Stimulated activated CD4-positive, alpha-beta T cell treated with anti-CD3 and anti-CD28 coated beads, Interleukin-4, amount 100 ng/mL, for 4 hours (primary cell): ENCODE data around the gene INF2.

Experiments
- DNase-seq, 2 experiments: peaks; one replicate each; pipeline ENCODE4 v3.0.0-alpha.2; 2020

INF2 gene

DNA sequence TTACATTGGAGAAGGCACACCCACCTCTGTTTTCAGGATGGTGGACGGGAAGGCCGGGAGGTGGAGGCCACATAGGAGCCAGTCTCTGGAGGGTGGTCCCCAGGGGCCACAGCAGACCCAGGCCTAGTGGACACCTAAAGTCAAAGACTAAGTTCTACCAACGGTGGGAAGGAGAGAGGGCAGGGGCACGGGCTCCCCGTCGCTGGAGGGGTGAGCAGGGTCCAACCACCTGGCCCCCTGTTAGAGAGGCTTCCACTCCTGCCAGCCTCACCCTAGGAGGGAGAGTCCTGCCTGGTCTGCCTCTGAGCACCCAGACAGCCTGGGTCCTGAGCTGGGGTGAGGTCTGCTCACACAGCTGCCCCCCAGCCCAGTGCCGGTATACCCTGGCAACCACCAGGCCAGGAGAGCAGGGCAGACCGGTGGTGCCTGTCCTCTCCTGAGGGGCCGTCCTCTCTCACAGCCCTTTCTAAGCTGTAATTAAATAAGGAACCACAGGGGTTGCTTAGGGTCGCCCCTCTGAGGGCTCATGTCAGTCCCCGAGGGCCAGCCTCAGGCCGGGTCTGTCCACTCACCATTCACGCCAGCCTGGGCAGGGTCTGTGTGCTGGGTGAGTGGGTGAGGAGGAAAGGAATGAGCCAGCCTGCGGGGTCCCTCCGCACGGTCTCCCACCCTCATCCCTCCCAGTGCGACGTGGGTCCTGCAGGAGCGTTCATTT, 2.3 kb downstream of the INF2 start:
- DNase-seq = no peak

DNA sequence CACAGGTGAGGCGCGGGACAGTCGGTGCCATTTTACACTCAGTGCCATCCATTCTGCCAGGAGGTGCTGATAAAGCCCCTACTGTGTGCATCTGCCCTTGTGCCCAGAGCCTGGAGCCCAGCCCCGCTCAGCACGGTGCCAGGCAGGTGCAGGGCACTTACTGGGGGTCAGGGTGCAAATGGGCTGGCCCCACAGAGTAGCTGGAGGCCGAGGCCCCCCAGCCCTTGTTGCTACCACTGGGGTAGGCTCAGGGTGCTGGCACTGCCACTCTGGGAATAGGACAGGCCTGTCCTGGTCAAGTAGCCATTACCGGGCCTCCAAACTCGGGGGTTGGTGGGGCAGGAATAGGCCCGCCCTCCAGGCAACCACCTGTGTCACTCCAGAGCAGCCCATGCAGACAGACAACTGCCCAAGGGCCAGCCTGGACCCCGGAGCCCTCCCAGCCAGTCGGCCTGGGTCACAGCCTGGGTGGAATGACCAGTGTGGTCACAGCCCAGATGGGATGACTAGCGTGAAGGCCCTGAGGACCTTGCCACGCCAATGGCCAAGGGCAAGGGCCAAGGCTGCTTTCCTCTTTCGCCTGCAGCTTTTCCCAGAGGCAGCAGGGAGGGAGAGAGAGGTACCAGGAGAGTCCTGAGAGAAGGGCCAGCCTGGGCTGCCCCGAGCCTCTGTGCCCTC, 3.0 kb downstream of the INF2 start:
- no peak for DNase-seq

DNA sequence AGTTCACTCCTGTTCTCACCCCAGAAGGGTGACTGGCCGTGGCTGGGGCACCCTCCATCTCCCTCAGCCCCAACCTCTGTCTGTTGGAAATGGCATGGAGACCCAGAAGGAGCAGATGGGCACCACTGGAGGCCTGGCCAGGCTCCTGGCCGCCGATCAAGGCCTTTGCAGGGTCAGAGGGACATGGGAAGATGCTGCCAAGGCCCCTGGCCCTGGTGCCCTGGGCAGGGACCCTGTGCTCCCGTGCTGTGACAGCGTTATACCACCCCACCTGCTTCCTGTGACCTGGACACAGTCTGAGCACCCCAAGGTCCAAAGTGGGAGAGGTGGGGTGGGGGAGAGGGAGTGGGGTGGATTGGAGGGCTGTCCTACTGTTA, 3.5 kb downstream of the INF2 start:
- DNase-seq = no peak

DNA sequence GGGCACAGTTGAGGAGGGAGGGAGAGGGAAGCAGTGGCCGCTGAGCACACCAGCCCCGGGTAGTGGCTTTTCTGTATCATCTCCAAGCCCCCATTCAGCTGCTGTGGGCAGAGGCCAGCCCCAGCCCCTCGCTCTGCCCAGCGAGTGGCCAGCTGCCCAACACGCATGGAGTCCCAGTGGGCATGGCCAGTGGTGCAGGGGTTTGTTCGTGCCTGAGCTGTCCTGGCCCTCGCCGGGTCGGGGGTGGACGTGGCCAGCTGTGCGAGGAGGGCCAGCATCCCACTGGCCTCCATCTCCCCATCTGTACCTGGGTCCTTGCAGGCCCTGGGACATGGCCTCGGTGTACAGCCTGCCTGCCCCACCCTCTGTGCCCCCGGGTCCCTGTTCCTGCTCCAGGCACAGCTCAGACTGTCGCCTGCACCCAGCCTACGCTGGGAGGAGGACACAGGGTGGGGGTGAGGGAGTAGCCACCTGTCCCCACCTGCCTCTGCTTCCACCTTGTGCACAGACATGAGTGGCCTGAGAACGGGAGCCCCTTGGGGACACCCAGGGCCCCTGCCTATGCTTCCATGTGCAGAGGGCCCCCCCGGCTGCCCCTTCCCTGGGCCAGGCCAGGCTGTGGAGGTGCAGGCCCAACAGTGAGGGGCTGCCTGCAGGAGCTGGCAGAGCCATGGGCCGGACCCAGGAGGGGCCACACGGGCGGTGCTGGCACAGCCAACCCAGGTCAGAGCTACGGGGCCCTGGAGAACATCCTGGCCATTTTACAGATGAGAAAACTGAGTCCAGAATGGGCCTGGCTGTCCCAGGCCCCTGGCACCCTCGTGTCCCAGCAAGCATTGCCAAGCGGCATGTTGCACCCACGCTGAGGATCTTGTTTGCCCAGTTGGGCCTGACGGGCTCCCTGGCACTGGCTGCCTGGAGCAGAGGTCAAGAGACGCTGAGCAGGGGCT, 4.3 kb downstream of the INF2 start:
- no peak for DNase-seq

DNA sequence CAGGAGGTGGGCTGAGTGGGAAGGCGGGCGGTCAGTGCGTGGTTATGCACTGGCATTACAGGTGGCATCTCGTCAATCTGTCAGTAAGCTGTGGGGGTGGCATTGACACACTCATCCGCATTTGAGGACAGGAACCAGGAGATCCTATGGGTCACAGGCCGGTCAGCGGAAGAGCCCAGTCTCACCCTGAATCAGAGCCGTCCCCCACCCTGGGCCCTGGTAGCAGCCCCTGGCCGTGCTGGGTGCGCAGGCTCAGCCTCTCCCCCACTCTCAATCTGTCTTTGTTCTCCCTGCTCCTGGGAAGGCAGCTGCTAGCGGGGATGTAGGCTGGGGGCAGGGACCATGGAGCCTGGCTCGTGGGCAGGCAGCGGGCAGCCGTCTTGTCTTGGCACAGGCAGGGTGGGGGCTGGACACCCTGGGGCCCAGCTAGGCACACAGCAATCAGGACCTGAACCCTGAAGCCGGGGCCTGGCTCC, 5.1 kb downstream of the INF2 start:
- DNase-seq = no peak

DNA sequence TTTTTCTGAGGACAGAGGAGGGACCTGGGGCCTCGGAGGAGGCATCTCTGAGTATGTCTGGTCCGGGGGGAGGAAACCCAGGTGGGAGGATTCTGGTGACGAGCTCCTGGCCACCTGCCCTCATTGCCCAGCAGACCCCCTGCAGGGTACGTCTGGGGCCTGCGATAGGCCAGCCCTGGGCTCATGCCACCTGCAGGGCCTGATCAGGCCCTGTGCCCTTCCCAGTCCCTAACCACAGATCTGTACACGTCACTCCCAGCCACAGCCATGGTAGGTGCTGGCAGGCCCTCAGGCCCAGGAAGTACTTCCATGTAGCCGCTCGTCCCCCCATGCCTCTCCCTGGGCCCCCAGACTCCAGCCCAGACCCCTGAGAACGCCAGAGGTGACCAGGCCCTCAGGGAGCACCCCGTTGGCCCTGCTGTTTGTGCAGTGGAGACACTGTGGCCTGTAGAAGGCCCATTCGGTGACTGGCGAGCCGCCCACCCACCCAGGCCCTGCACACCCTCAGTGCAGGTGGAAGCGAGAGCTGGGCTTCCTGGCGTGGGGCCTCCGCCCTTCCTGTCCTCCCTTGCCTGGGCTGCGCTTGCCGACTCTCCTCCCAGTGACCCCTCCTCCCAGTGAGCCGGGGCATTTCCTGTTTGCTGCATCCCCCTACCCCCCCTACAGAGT, 5.7 kb downstream of the INF2 start:
- DNase-seq = no peak

DNA sequence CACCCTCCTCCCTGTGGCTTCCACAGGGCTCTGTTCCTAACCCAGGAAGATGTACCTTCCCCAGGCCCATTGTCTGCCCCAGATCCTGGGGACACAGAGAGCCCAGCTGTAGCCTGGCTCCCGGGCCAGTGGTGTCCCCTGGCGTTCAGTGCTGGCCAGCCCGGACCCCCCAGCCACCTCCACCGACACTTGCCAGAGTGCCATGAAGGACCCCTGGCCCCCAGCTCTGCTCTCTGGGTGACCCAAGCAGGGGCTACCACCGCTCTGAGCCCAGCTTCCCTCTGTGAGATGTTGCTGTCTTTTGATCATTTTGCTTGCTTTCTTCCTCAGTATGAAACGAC, 6.2 kb downstream of the INF2 start:
- DNase-seq = no peak

DNA sequence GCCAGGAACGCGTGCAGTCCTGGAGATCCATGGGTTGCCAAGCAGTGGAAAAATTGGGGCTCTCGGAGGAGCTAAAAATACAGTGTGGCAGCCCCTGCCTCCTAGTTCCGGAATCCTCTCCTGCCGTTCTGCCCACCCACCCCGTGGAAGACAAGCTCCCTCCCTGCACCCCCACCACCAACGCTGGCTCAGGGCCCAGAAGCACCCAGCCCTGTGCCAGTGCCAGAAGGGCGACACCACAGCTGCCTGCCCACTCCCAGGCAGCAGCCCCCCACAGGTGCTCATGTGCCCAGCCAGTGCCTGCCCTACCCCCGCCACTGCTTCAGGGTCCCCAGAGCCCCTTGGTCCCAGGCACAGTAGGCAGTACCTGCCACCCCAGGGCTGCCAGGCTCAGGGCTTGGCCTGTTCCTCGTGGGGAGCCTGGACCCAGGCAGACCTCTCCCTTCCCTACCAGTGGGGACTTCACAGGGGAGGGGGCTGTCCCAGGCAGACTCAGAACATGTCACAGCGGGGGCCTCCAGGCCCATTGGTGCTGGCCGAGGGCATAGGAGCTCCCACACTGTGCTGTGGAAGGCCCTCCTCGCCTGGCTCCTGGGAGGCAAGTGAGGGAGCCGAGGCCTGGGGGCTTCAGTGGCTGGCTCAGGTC, 7.4 kb downstream of the INF2 start:
- DNase-seq = no peak

DNA sequence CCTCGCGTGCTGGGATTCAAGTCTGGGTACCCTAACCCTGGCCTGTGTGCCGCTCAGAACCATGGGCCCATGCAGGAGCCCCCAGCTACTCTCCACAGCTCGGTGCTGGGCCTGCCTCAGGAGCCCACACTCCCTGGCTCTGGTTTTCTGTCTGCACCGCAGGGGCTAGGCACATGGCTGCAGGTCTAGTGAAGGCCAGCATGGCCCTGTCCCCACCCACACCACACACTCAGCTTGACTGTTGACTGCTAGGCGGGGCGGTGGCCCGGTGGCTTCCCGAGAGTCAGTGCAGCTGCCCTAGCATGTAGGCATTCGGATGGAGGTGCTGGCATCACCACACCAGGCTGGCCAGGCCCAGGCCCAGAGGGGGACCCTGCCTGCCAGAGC, 7.9 kb downstream of the INF2 start:
- no peak for DNase-seq

DNA sequence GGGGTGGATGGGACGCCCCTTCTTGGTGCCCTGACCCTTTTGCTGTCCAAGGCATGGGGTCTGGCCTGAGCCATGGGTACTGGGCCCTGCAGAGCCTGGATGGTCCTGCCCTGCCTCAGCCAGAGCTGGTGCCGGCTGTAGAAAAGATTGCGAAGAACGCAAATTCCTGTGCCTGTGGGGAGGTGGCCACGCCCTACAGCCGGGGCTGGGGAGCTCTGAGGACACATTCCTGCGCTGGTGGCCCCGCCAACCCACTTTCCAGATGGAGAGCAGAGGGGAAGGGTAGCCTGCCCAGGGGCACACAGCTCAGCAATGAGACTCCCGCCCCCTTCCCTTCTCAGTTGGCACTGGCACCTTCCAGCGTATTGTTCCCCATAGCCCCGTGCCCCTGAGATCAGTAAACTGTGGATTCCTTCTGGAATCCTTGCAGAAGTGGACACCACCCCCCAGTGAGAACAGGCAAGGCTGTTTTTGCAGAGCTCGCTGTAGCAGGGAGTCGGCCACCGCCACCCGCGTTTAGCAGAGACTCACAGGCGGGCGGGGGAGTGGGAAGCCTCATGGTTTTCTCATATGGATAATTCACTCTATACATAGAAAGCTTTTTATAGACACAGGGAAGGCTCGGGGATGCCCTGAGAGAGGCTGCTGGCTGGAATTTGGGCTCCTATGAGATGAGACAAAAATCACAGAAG, 8.6 kb downstream of the INF2 start:
- DNase-seq = no peak

DNA sequence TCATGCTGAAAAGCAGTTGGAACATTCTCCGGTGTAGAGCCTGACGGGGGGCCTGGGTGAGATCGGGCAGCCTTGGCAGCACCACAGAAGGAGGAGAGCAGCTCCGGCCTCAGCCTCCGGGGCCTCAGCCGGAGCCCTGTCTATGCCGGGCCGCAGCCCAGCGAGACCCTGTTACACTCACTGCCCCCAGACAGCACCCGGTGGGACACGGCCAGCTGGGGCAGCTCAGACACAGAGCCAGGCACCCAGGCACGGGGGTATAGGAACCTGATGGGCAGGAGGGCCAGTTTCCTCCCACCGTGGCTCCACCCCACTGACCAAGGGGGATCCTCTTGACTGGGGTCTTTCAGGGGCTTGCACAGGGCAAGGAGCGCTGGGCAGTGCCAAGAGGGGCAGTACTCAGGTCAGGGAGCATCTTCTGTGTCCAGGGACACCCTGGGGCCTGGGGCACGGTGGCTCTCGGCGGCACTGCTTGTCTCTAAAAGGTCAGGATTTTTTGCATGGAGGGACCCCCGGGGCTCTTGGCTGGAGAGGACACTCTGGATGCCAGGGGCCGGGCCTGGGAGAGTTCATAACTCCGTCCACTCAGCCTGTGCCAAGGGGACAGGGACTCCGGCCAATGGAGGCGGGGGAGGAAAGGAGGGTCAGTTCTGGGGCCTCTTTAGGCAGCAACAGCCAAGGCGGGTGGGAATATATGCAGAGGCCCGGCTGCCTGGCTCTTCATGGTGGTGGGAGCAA, 9.4 kb downstream of the INF2 start:
- DNase-seq = no peak

DNA sequence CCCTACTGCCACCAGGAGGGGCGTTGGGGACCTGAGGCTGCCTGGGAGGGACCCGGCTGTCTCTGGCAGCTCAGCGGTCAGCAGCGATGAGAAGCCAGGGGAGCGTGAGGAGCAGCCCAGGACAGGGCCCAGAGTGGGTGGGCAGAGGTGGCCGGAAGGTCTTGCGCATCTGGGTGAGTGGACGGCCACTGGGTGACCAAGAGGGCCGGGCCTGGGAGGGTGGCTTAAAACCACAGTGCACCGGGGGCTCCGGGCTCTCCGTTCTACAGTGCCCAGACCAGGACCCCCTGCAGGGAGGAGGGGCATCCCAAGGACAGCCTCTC, 10.0 kb downstream of the INF2 start:
- no peak for DNase-seq

DNA sequence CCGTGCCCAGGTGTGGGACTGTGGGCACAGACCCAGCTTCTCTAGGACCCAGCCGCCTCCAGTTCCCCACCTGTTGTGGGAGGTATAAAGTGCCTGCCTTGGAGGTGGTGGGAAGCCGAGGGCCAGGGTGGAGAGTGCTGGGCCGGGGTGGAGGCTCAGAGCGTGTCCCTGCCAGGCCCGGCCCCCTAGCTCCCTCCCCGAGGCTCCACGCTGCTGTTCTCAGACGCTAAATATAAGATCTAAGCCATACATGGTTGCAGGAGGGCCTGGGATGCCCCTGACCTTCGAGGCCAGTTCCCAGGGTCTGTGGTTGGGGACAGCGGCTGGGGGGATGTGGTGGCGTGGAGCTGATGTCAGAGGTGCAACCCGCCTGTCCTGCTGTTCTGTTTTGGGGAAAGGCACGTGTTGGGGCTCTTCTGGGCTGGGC, 10.8 kb downstream of the INF2 start:
- no peak for DNase-seq

DNA sequence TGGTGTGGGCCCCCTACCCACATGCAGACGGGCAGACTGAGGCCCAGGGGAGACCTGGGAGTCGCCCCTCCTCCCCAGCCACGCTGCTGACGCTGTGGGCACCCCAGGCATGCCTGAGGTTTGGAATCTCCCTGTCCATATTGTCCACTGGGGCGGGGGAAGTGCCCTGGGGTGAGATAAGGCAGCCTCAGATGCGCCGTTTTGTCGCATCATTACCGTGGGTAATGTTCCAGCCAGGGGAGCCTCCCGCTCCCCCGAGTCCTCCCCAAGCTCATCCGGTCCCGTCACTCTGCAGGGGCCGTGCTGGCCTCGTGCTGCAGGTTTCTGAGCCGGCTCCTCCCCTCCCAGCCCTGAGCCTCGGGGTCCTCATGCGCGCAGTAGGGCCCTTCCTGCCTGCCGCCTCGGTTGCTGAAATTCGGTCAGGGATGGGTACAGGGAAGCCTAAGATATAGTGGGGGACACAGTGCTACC, 11.4 kb downstream of the INF2 start:
- DNase-seq = no peak

DNA sequence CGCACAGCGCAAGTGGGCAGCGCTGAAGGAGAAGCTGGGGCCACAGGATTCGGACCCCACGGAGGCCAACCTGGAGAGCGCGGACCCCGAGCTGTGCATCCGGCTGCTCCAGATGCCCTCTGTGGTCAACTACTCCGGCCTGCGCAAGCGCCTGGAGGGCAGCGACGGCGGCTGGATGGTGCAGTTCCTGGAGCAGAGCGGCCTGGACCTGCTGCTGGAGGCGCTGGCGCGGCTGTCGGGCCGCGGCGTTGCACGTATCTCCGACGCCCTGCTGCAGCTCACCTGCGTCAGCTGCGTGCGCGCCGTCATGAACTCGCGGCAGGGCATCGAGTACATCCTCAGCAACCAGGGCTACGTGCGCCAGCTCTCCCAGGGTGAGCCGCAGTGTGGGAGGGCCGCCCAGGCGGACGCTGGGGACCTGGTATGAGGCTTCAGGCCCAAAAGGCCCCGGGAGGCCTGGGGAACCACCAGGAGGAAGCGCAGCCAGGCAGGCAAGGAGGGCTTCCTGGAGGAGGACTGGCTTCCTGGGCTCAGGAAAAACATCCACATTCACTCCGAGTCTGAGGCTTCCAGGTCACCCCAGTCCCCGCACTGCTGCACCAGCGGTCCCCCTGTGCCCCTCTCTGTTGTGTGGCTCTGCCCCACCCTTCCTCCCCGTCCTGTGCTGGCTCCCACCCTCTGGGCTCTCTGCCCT, 12.1 kb downstream of the INF2 start:
- DNase-seq = no peak

DNA sequence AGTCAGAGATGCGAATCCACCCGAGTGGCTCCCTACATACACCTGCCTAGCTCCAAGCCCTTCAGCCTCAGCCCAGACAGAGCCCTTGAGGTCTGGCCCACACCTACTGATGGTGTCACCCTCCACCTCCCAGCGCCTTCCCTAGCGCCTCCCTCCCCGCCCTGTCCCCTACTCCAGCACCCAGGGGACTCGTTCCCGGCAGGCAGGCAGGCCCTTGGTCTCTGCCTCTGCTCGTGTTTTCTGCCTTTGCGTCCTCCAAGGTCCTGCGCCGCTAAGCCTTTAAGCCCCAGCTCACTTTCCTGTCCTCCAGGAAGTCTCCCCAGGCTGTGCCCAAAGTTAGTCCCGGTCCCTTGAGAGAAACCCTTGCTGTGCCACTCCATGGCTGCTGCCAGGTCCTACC, 12.7 kb downstream of the INF2 start:
- no peak for DNase-seq

DNA sequence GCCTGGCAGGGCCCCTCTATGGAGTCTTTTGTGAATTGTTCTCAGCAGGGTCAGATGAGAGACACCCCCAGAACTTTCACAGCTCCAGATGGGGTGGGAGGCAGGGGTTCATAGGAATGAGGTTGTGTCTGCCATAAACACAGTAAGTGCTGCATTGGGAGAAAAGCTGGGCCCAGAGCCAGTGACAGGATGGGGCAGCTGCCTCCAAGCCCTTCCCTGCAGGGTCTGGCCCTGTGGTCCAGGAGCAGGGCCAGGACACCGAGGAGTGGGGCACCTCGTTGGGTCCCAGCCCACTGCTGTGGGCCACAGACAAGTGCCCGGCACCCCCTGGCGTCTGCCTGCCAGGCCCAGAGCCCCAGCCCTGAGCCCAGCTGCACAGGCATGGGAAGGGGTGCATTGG, 13.3 kb downstream of the INF2 start:
- DNase-seq = no peak

DNA sequence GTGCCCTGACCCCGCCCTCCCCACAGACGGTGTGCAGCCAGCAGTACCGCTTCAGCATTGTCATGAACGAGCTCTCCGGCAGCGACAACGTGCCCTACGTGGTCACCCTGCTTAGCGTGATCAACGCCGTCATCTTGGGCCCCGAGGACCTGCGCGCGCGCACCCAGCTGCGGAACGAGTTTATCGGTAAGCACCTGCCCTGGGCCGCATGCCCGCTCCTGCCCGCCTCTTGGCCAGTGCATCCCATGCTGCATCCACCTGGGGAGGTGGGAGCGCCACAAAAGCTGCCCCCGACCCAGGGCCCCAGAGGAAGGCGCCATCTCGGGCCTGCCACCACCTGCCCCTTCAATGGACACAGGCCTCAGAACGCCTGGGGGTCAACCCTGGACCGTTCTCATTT, 13.9 kb downstream of the INF2 start:
- DNase-seq = no peak

DNA sequence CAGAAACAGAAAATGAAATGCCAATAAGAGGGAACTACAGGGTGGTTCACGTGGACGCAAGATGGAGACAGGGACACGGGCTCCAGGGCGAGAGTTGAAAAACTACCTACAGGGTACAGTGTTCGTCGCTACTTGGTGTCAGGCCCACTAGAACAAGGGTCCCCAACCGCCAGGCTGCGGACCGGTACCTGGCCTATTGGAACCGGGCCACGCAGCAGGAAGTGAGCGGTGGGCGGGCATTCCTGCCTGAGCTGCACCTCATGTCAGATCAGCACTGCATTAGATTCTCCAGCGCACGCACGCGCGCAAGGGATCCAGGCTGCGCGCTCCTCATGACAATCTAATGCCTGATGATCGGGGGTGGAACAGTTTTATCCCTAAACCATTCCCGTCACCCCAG, 14.8 kb downstream of the INF2 start:
- no peak for DNase-seq

DNA sequence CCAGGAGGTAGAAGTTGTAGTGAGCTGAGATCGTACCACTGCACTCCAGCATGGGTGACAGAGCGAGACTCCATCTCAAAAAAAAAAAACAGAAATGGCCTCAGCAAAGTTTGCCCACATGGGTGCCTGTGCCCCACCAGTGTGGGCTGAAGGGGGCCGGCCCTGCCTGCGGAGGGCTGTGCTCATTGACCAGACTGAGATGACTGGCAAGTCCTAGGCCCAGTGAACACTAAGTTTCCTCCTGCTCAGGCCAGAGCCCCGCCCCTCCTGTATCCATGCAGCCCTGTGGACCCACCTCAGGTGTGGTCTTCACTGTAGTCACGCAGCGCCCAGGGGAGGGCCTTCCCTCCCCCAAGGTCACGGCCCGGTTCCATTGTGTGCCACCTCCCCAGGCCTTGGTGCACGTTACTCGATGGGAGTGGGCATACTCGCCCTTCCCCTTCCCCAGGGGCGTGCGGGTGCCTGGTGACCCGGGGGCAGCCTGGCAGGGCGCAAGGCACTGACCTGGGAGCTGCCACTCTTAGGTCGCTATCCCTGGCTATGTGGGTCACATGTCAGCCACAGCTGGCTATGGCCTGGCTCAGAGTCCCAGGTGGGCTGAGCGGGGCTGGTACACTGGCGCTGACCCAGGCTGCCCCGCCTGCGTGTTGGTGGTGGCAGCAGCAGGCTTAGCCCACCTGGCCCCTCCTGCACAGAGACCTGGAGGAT, 16.1 kb downstream of the INF2 start:
- no peak for DNase-seq
